Muscle layer of duodenum (tissue), 2 donors: ENCODE results near the gene MNX1.

Experiments
- H3K27ac ChIP-seq: one replicate; pipeline ENCODE4 v1.7.0; 2013; ENCODE audit warnings: mild to moderate bottlenecking, low read length
- H3K27me3 ChIP-seq: one replicate; pipeline ENCODE4 v1.7.0; 2013; ENCODE audit warnings: low read depth, mild to moderate bottlenecking, control low read depth, low read length
- H3K36me3 ChIP-seq, 2 donors: one replicate each; pipeline ENCODE4 v1.7.0; 2013; ENCODE audit warnings: low read length in 2 of 2, control low read depth in 1 of 2, mild to moderate bottlenecking in 1 of 2; ENCODE audit not compliant: insufficient read depth in 2 of 2, control insufficient read depth in 1 of 2
- H3K4me1 ChIP-seq, 2 donors: one replicate each; pipeline ENCODE4 v1.7.0; 2013; ENCODE audit warnings: low read length in 2 of 2, mild to moderate bottlenecking in 2 of 2, control low read depth in 1 of 2, moderate library complexity in 1 of 2; ENCODE audit not compliant: insufficient read depth in 2 of 2, control insufficient read depth in 1 of 2
- H3K4me3 ChIP-seq, 2 donors: one replicate each; pipeline ENCODE4 v1.7.0; 2013; ENCODE audit warnings: low read length in 2 of 2, low read depth in 1 of 2, mild to moderate bottlenecking in 1 of 2
- H3K9me3 ChIP-seq, 2 donors: one replicate each; pipeline ENCODE4 v1.7.0; 2013; ENCODE audit warnings: low read length in 2 of 2, control low read depth in 1 of 2, mild to moderate bottlenecking in 1 of 2; ENCODE audit not compliant: control insufficient read depth in 1 of 2
- donor health status: healthy.

MNX1 gene

DNA sequence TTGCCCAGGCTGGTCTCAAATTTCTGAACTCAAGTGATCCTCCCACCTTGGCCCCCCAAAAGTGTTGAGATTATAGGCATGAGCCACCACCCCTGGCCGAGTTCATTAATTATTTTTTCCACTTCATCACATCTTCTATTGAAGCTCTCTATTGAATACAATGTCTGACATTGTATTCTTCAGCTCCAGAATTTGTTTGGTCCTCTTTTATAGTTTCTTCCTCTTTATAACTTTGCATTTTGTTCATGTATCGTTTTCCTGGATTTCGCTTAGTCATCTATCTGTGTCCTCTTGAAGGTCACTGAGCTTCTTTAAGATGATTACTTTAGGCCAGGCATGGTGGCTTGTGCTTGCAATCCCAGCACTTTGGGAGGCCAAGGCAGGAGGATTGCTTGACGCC is 30.8 kb downstream of the MNX1 start:
- Histone ChIP-seq H3K36me3 (peaks cover 0 to 19% of the 10 kb centered on the region in 2 donors), H3K9me3 (peaks cover 0 to 4% of the 10 kb centered on the region in 2 donors), H3K4me3 (no peak overlapping the region), H3K4me1 (no peaks in the 10 kb centered on the region), H3K27ac (no peak overlapping the region), H3K27me3 (no peaks in the 10 kb centered on the region)

DNA sequence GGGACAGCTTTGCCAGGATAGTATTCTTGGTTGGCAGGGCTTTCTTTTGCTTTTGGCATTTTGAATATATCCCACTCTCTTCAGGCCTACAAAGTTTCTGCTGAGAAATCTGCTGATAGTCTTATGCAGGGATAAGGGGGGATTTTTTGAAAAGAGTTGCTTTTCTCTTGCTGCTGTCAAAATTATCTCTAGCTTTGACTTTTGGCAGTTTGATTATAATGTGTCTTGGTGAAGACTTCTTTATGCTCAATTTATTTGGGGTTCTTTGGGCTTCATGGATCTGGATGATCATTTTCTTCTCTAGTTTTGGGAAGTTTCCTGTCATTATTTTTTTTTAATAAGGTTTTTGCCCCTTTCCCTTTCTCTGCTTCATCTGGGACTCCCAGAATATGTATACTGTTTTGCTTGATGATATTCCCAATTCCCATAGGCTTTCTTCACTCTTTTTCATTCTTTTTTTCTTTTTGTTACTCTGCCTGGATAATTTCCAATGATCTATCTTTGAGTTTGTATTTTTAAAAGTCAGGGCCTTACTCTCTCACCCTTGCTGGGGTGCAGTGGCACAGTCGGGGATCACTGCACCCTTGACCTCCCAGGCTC is 31.4 kb downstream of the MNX1 start:
- Histone ChIP-seq H3K36me3 (peaks cover 0 to 19% of the 10 kb centered on the region in 2 donors), H3K9me3 (peaks cover 0 to 4% of the 10 kb centered on the region in 2 donors), H3K27ac (no peak overlapping the region), H3K4me1 (no peaks in the 10 kb centered on the region), H3K27me3 (no peaks in the 10 kb centered on the region), H3K4me3 (no peak overlapping the region)

DNA sequence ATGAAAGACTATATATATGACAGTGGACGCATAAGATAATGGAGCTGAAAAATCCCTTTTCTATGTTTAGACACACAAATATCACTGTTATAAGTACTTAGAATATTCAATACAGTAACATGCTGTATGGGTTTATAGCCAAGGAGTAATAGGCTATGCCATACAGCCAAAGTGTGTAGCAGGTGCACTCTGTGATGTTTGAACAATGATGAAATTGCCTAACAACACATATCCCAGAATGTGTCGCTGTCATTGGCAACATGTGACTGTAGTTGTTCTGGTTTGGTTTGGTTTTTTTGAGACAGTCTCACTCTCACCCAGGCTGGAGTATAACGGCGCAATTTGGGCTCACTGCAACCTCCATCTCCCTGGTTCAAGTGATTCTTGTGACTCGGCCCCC is 34.8 kb downstream of the MNX1 start:
- Histone ChIP-seq H3K4me3 (no peak overlapping the region), H3K4me1 (no peaks in the 10 kb centered on the region), H3K27me3 (no peaks in the 10 kb centered on the region), H3K36me3 (peaks cover 7 to 27% of the 10 kb centered on the region in 2 donors), H3K9me3 (peaks cover 0 to 4% of the 10 kb centered on the region in 2 donors), H3K27ac (no peak overlapping the region)

DNA sequence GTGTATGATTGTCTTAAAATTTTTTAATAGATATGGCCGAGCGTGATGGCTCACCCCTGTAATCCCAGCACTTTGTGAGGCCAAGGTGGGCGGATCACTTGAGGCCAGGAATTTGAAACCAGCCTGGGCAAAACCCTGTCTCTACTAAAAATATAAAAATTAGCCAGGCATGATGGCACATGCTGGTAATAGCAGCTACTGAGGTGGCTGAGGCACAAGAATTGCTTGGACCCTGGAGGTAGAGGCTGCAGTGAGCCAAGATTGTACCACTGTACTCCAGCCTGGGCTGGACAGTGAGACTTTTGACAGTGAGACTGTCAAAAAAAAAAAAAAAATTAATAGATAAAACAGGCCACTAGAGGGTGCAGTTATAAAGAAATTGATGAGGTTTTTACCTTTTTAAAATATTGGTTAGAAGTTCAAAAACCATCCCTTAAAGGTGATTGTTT is 40.5 kb downstream of the MNX1 start:
- no peaks in the 10 kb centered on the region for H3K4me1 ChIP-seq
- H3K9me3 ChIP-seq = no peaks in the 10 kb centered on the region
- no peak overlapping the region for H3K4me3 ChIP-seq
- no peaks in the 10 kb centered on the region for H3K27me3 ChIP-seq
- peaks cover 34 to 58% of the 10 kb centered on the region in 2 donors for H3K36me3 ChIP-seq
- no peak overlapping the region for H3K27ac ChIP-seq

DNA sequence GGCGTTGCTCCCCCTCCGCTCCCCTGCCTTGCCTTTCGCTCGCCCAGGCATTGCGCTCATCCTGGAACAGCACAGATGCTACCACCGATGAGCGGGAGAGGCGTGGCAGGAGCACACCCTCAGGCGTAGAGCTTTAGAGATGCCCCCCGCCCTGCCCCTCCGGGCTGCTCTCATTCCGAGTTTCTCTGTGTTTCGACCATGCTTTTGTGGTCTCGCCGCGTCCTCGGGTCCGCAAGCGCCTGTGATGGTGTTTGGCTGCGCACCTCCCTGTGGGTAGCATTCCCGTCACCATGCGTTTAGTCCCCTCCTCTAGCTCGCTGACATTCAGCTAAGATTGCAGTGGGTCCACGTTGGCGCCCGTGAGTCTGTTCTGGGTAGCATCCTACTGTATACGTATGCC is 42.3 kb downstream of the MNX1 start:
- H3K36me3 ChIP-seq = peaks cover 51 to 77% of the 10 kb centered on the region in 2 donors
- no peaks in the 10 kb centered on the region for H3K4me1 ChIP-seq
- no peaks in the 10 kb centered on the region for H3K27me3 ChIP-seq
- no peak overlapping the region for H3K4me3 ChIP-seq
- H3K27ac ChIP-seq = no peak overlapping the region
- H3K9me3 ChIP-seq = no peaks in the 10 kb centered on the region

GRCh38 chr7:156966387-156966786 is 44.1 kb downstream of the MNX1 start:
- Histone ChIP-seq H3K36me3 (peaks cover 57 to 85% of the 10 kb centered on the region in 2 donors), H3K4me3 (no peak overlapping the region), H3K27ac (no peak overlapping the region), H3K9me3 (no peaks in the 10 kb centered on the region), H3K27me3 (no peaks in the 10 kb centered on the region), H3K4me1 (no peaks in the 10 kb centered on the region)

DNA sequence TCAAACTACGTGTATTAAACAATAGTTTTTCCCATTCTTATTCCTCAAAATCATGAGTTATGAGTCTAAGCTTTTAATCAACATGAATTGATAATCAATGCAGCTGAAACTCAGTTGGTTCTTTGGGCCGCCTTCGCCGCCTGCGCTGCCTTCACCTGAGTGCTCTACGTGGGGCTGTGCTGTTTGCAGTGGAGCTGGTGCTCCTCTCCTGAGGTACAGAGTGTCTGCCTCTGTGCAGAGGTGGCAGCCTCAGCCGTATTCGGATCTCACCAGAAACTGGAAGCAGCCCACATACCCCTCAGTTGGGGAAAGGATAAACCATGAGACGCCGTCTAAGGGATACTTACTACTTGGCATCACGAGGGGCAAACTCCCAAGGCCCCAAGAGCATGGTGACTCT is 45.5 kb downstream of the MNX1 start:
- Histone ChIP-seq H3K9me3 (no peaks in the 10 kb centered on the region), H3K27ac (no peak overlapping the region), H3K27me3 (no peaks in the 10 kb centered on the region), H3K4me3 (no peak overlapping the region), H3K36me3 (peaks cover 64 to 90% of the 10 kb centered on the region in 2 donors), H3K4me1 (no peaks in the 10 kb centered on the region)

GRCh38 chr7:156963472-156963871 is 47.0 kb downstream of the MNX1 start:
- H3K4me3 ChIP-seq = no peak overlapping the region
- H3K4me1 ChIP-seq = no peaks in the 10 kb centered on the region
- H3K27ac ChIP-seq = no peak overlapping the region
- H3K36me3 ChIP-seq = peaks cover 67 to 93% of the 10 kb centered on the region in 2 donors
- H3K9me3 ChIP-seq = no peaks in the 10 kb centered on the region
- H3K27me3 ChIP-seq = no peaks in the 10 kb centered on the region

DNA sequence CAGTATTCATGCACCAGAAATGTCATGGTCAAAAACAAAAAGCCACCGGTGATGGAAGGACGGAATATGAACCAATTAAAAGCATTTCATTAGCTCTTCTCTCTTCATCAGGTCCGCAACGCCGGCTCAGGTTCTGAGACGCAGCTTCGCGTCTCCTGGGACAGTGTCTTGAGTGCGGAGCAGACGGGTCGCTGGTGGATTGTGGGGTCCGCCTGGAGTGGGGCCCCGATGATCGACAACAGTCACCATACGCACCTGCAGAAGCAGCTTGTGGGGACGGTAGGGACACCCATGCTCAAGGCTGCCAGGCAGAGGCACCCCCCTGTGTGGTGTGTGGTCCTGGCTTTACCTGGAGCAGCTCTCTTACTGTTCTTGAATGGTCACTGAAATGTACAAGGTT is 47.6 kb downstream of the MNX1 start:
- Histone ChIP-seq H3K27me3 (no peaks in the 10 kb centered on the region), H3K27ac (no peak overlapping the region), H3K36me3 (peaks cover 73 to 94% of the 10 kb centered on the region in 2 donors), H3K9me3 (no peaks in the 10 kb centered on the region), H3K4me1 (no peaks in the 10 kb centered on the region), H3K4me3 (no peak overlapping the region)

- Histone ChIP-seq H3K9me3 (no peaks in the 10 kb centered on the region), H3K4me1 (no peaks in the 10 kb centered on the region), H3K36me3 (peaks cover 71 to 90% of the 10 kb centered on the region in 2 donors), H3K27ac (no peak overlapping the region), H3K27me3 (no peaks in the 10 kb centered on the region), H3K4me3 (no peak overlapping the region)
Measured at GRCh38 chr7:156962145-156962544, 48.3 kb downstream of the MNX1 start.

DNA sequence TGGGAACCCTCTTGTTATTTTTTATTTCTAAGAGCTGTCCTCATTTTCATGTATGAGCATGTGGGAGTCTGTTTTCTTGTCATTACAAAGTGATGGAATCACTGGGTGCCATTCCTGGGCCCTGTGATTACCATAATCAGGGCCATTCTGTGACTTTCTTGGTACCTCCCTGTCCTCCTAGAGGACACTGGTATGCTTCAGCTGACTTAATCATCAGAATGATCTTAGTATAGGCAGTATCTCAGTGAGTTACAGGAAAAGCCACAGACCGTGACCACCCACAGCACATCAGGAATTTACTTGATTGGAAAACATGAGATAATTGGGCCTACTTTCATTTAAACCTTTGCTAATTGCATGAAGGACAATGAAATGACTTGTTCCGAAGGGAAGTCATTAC is 53.7 kb downstream of the MNX1 start:
- H3K9me3 ChIP-seq = no peaks in the 10 kb centered on the region
- H3K36me3 ChIP-seq = peaks cover 53 to 82% of the 10 kb centered on the region in 2 donors
- no peak overlapping the region for H3K4me3 ChIP-seq
- peaks cover 0 to 9% of the 10 kb centered on the region in 2 donors for H3K4me1 ChIP-seq
- no peaks in the 10 kb centered on the region for H3K27me3 ChIP-seq
- H3K27ac ChIP-seq = no peak overlapping the region

DNA sequence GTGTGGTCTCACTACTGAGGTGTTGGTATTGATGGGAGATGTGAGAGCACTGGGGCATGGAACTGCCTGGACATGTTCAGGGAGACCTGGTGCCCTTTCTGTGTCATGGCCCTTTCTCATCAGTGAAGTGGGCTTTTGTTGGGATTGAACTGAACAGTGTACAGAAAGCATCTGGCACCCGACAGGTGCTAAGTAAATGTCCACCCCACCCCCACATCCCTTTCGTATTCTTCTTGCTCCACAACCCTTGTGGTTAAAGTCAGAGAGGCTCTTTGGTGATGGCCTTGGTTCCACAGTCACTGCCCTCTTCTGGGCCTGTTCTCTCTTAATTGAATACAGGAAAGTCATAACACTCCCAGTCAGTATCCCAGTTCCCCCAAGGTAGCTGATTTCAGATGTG is 55.5 kb downstream of the MNX1 start:
- Histone ChIP-seq H3K9me3 (no peaks in the 10 kb centered on the region), H3K36me3 (peaks cover 45 to 66% of the 10 kb centered on the region in 2 donors), H3K4me1 (peaks cover 8 to 26% of the 10 kb centered on the region in 2 donors), H3K27me3 (no peaks in the 10 kb centered on the region), H3K27ac (no peak overlapping the region), H3K4me3 (no peak overlapping the region)
